ENCODE results near the gene ADPRH. TPM values are rescaled to one million over a fixed set of nuclear protein-coding genes. Genes with fewer than 3 reads are reported as not detected.

The ADPRH gene
- total RNA-seq: 10 to 100 TPM in 2 of 4 donors, 1 to 10 TPM in 2; 2.6 to 14.7 (median 7.1) TPM

DNA sequence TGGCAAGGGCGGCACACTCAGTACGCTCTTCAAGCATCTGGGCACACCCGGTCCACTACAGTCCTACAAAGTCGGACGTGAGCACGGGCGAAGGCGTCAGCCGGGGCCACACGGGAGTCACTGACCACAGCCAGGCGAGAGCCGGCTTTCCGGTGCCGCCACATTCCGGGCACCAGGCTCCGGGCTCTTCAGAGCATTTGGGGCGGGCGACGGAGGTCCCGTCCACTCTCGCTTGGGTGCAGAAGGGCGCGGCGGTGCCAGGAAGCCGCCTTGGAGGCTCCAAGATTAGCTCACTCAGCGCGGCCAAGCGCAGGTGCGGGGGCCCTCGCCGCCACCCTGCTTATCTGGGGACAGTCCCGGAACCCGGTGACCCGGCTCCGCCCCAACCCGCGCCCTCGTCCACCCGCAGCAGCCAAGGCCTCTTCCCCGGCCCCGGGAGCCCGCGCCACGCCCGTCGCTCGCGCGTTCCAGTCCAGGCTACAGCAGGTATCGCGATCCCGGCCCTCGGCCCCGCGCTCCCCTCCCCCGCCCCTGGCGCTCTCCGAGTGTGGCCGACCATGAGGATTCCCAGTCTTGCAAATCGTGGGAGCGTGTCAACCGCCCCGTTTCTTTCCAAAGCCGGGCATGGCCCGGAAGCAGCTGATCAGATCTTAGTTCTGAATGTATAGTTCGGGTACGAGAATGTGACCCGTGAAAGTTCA lies at the start of gene ADPRH:
Gene ADPRH (plus strand): TSS at position 127 of the 701 bp plus-strand sequence. CDS start 2,678 bp downstream, outside the sequence.
- TF ChIP-seq, protein P1, sequence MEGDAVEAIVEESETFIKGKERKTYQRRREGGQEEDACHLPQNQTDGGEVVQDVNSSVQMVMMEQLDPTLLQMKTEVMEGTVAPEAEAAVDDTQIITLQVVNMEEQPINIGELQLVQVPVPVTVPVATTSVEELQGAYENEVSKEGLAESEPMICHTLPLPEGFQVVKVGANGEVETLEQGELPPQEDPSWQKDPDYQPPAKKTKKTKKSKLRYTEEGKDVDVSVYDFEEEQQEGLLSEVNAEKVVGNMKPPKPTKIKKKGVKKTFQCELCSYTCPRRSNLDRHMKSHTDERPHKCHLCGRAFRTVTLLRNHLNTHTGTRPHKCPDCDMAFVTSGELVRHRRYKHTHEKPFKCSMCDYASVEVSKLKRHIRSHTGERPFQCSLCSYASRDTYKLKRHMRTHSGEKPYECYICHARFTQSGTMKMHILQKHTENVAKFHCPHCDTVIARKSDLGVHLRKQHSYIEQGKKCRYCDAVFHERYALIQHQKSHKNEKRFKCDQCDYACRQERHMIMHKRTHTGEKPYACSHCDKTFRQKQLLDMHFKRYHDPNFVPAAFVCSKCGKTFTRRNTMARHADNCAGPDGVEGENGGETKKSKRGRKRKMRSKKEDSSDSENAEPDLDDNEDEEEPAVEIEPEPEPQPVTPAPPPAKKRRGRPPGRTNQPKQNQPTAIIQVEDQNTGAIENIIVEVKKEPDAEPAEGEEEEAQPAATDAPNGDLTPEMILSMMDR (IDR thresholded peaks at IDR 0.05): peak in 1 of 4 experiments; percentile 3
- peak in 1 of 2 donors; percentile 38 for TF ChIP-seq POLR2A (IDR thresholded peaks at IDR 0.05)
- H3K9me3 ChIP-seq: no peaks in the 10 kb centered on the region
- no peaks in the 10 kb centered on the region for H3K36me3 ChIP-seq
- peak; percentile 73 to 75 for DNase-seq
- no peaks in the 10 kb centered on the region for H3K4me1 ChIP-seq
- peak within 1 kb of the TSS; percentile 52 to 70 for H3K4me3 ChIP-seq
- H3K27me3 ChIP-seq: no peaks in the 10 kb centered on the region
- peak within 1 kb of the TSS; percentile 90 for H3K27ac ChIP-seq
- intact Hi-C loops (cut with DNase I; ENCODE audit: low total_unique reads): no loop called here

DNA sequence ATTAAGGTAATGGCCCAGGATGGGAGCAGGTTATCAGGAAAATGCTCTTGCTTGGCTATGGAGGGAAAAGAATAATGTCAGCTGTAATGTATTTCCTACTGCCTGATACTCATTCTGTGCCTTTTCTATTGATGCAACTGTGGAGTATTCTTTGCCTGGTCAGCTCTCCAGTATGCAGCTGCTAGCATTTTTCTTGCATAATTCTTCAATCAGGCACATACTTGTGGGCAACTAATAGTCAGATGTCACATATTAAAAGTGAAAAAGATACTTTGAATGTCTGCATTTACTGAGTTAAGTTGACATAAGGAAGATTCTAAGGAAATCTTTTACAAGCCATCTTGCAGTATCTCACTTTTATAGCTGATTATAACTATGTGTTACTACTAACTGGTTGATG lies 49.4 kb upstream of the ADPRH start:
- Histone ChIP-seq H3K4me3 (no peak overlapping the region), H3K36me3 (no peaks in the 10 kb centered on the region), H3K27ac (no peak overlapping the region), H3K9me3 (no peaks in the 10 kb centered on the region), H3K27me3 (no peaks in the 10 kb centered on the region), H3K4me1 (no peaks in the 10 kb centered on the region)
- TF ChIP-seq POLR2A (IDR thresholded peaks at IDR 0.05): no peak
- no peak for DNase-seq
- intact Hi-C loops (cut with DNase I; ENCODE audit: low total_unique reads): no loop called here

DNA sequence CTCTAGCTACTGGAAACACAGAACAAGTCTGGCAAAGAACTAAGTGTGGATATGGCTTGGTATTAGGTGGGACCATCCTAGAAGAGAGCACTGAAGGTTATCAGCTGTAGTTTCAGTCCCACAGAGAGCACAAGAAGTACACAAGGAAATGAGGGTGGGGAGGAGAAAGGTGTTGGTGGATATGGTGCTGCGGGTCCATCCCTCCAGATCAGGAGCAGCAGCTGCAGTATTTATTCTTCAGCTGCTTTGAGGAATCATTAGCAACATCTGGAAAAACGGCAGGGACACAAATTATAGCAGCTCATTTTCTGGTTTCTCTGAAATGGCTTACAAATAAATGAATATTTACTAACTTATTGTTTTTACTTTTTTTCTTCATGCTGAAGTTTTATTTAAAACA lies 48.8 kb upstream of the ADPRH start:
- no peak for TF ChIP-seq POLR2A (IDR thresholded peaks at IDR 0.05)
- TF ChIP-seq, protein P1 (IDR thresholded peaks at IDR 0.05): no peak
- Histone ChIP-seq H3K27ac (no peak overlapping the region), H3K36me3 (no peaks in the 10 kb centered on the region), H3K4me3 (no peak overlapping the region), H3K27me3 (no peaks in the 10 kb centered on the region), H3K9me3 (no peaks in the 10 kb centered on the region), H3K4me1 (no peaks in the 10 kb centered on the region)
- intact Hi-C loops (cut with DNase I; ENCODE audit: low total_unique reads): no loop called here
- DNase-seq: no peak

DNA sequence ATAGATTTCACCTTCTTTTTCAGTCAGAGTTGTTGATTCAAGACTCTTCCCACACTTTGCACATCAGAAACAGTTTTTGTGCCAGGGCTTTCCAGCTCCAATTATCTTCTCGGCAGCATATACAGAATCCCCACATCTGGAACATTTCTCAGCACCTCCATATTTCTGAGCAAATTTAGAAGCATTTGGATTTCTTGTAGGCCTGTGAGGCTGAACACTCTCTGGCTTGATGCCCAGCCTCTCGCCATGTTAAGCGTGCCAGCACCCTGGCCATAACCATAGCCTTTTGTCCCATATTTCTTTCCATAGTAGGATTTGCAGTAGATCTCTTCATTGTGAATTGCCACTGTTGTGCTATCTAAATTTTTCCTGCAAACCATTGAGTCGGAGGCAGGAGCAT lies 48.1 kb upstream of the ADPRH start:
- no peak for TF ChIP-seq POLR2A (IDR thresholded peaks at IDR 0.05)
- TF ChIP-seq, protein P1 (IDR thresholded peaks at IDR 0.05): no peak
- Histone ChIP-seq H3K27me3 (no peaks in the 10 kb centered on the region), H3K9me3 (no peaks in the 10 kb centered on the region), H3K4me3 (no peak overlapping the region), H3K4me1 (no peaks in the 10 kb centered on the region), H3K36me3 (no peaks in the 10 kb centered on the region), H3K27ac (no peak overlapping the region)
- DNase-seq: no peak
- intact Hi-C loops (cut with DNase I; ENCODE audit: low total_unique reads): no loop called here

DNA sequence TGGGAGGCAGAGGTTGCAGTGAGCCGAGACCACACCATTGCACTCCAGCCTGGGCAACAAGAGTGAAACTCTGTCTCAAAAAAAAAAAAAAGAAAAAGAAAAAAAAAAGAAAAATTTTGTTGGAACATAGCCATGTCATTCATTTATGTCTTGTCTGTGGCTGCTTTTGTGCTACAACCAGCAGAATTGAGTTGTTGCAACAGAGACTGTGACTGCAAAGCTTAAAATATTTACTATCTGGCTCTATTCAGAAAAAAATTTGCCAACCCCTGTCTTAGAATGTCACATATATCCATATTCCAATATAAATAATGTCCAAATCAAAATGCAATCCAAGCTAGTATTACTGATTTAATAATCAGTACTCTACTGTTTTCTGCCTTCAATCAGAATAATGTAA lies 45.0 kb upstream of the ADPRH start:
- no peak for TF ChIP-seq POLR2A (IDR thresholded peaks at IDR 0.05)
- TF ChIP-seq, protein P1 (IDR thresholded peaks at IDR 0.05): no peak
- no peaks in the 10 kb centered on the region for H3K36me3 ChIP-seq
- intact Hi-C loops (cut with DNase I; ENCODE audit: low total_unique reads): no loop called here
- H3K27me3 ChIP-seq: no peaks in the 10 kb centered on the region
- H3K27ac ChIP-seq: no peak overlapping the region
- no peaks in the 10 kb centered on the region for H3K9me3 ChIP-seq
- H3K4me1 ChIP-seq: no peaks in the 10 kb centered on the region
- no peak overlapping the region for H3K4me3 ChIP-seq
- DNase-seq: no peak
